Activated B cell treated with CpG ODN at 0.5 μM for 24 hours (primary cell): Measurements from ENCODE around the gene SUSD4. TPM values are rescaled to one million over a fixed set of nuclear protein-coding genes. Genes with fewer than 3 reads are reported as not detected.

Experiments
- ATAC-seq: fragments of 200-7000 bp; cut with Tn5 transposase; one replicate; pipeline ENCODE4 v1.10.0; 2021; ENCODE audit warnings: low read depth, mild to moderate bottlenecking, moderate library complexity
- CTCF ChIA-PET: fragments of 350-600 bp; sonication (Branson Sonifier 250); formaldehyde crosslinking; loops from one replicate; lab custom pipeline; 2021; ENCODE audit warnings: antibody characterized with exemption; lab: Charles Lee
- POLR2A ChIA-PET: fragments of 350-600 bp; sonication (Branson Sonifier 250); formaldehyde crosslinking; loops from one replicate; lab custom pipeline; 2021; ENCODE audit warnings: antibody characterized with exemption; lab: Charles Lee
- DNase-seq: peaks from one replicate; pipeline ENCODE4 v3.0.0; 2022
- H3K27ac Mint-ChIP-seq: one replicate; pipeline ENCODE4 v1.8.0; 2020; ENCODE audit warnings: mixed read lengths
- H3K27me3 Mint-ChIP-seq: one replicate; pipeline ENCODE4 v1.8.0; 2021; ENCODE audit warnings: mixed read lengths
- H3K36me3 Mint-ChIP-seq: one replicate; pipeline ENCODE4 v1.8.0; 2021; ENCODE audit warnings: low read depth, mixed read lengths
- H3K4me1 Mint-ChIP-seq: one replicate; pipeline ENCODE4 v1.8.0; 2021; ENCODE audit warnings: mixed read lengths
- H3K4me3 Mint-ChIP-seq: one replicate; pipeline ENCODE4 v1.8.0; 2020; ENCODE audit warnings: mild to moderate bottlenecking, mixed read lengths
- H3K9me3 Mint-ChIP-seq: one replicate; pipeline ENCODE4 v1.8.0; 2020; ENCODE audit warnings: mixed read lengths
- intact Hi-C: fragments of 100-400 bp; cut with micrococcal nuclease; formaldehyde crosslinking; loops from one replicate; pipeline ENCODE4 v1.15.1; 2024
- total RNA-seq: library from RNA; stranded (reverse); gene quantifications from 2 replicates; pipeline ENCODE4 v1.2.3, GENCODE V29; 2022
- TF ChIP-seq, protein P1 (sequence below): fragments of 200-600 bp; IDR thresholded peaks from one replicate; pipeline ENCODE4 v1.8.0; 2022; ENCODE audit warnings: antibody characterized with exemption, mild to moderate bottlenecking

Gene SUSD4
- total RNA-seq, 1 donor from 2014 or later, result not detected

DNA sequence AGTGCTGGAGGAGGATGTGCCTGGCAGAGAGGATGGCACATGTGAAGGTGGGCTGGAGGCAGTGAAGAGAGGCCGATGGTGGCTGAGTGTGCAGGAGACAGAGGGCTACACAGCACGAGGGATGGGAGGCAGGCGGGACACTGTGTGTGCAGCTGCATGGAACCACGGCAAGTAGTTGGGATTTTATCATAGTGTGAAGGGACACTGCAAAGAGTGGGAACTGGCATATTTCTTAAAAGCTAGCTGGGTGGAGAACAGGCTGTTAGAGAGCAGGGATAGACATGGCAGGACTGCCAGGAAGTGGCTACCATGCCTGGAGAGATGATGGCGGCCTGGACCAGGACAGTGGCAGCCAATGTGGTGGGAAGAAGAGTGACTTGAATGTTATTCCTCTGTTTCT lies 118.6 kb downstream of the SUSD4 start:
- Mint-ChIP-seq H3K27ac (no peak overlapping the region), H3K4me3 (no peak overlapping the region), H3K4me1 (no peaks in the 10 kb centered on the region), H3K9me3 (no peaks in the 10 kb centered on the region), H3K36me3 (no peaks in the 10 kb centered on the region), H3K27me3 (peaks cover 26% of the 10 kb centered on the region)
- ATAC-seq, result no peak
- POLR2A ChIA-PET, result no interaction called here
- CTCF ChIA-PET, result no interaction called here
- TF ChIP-seq, protein P1, sequence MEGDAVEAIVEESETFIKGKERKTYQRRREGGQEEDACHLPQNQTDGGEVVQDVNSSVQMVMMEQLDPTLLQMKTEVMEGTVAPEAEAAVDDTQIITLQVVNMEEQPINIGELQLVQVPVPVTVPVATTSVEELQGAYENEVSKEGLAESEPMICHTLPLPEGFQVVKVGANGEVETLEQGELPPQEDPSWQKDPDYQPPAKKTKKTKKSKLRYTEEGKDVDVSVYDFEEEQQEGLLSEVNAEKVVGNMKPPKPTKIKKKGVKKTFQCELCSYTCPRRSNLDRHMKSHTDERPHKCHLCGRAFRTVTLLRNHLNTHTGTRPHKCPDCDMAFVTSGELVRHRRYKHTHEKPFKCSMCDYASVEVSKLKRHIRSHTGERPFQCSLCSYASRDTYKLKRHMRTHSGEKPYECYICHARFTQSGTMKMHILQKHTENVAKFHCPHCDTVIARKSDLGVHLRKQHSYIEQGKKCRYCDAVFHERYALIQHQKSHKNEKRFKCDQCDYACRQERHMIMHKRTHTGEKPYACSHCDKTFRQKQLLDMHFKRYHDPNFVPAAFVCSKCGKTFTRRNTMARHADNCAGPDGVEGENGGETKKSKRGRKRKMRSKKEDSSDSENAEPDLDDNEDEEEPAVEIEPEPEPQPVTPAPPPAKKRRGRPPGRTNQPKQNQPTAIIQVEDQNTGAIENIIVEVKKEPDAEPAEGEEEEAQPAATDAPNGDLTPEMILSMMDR, result no peak
- intact Hi-C loops, result no loop called here
- DNase-seq, result no peak

- Mint-ChIP-seq H3K36me3 (no peaks in the 10 kb centered on the region), H3K4me1 (no peaks in the 10 kb centered on the region), H3K4me3 (no peak overlapping the region), H3K9me3 (no peaks in the 10 kb centered on the region), H3K27ac (no peak overlapping the region), H3K27me3 (peaks cover 26% of the 10 kb centered on the region)
- ChIA-PET POLR2A (no interaction called here), CTCF (no interaction called here)
- no peak for DNase-seq
- TF ChIP-seq, protein P1, result no peak
- ATAC-seq, result no peak
- intact Hi-C loops, result no loop called here
These were observed 119.4 kb downstream of the SUSD4 start for GRCh38 chr1:223244366-223245103.

DNA sequence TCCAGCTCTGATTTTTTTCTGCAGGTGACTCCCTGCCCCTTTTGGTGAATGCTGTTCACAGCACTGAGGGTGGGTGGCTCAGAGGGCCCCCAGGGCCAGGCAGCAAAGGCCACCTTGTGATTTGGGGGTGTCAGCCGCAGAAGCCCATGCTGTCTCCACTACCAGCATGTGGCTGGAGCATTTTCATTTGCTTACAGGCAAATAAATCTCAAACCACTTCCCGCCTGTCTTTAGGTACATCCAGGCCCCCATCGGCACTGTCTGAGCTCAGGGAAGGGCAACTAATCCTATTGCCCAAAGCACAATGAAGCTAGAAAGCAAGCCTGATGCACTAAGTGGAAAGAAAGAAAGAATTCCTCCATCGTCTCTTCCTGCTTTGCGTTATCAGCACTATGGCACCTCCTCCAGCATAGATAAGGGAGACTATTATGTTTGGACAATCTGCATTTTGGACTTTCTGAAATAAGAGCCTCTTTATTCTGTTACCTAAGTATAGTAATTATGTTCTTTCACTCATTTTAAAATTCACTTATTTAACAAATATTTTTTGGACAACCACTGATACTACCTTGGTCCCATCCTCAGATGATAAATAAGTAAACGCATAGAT lies 120.4 kb downstream of the SUSD4 start:
- DNase-seq, result no peak
- Mint-ChIP-seq H3K9me3 (no peaks in the 10 kb centered on the region), H3K4me1 (no peaks in the 10 kb centered on the region), H3K4me3 (no peak overlapping the region), H3K27me3 (peaks cover 26% of the 10 kb centered on the region), H3K27ac (no peak overlapping the region), H3K36me3 (no peaks in the 10 kb centered on the region)
- ChIA-PET CTCF (no interaction called here), POLR2A (no interaction called here)
- intact Hi-C loops, result no loop called here
- TF ChIP-seq, protein P1, result no peak
- no peak for ATAC-seq

DNA sequence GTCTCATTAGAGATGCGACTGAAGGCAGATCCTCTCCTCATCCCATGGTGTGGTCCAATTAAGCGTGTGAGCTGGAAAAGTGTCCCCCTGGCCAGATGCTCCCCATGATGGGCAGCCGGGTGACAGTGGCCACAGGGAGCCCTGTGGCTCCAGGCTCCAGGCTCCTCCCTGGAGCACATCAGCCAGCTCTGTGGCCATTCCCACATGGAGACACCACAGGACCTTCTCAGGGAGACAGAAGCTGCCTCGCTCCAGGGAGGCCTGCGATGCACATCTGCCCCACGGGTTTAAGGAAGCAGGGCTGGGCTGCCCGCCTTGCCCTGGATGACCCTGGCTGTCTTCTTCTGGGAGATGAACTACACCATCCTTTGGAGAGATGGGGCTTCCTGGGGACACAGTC lies 121.0 kb downstream of the SUSD4 start:
- ATAC-seq (no peak), DNase-seq (no peak)
- Mint-ChIP-seq H3K36me3 (no peaks in the 10 kb centered on the region), H3K4me1 (no peaks in the 10 kb centered on the region), H3K9me3 (no peaks in the 10 kb centered on the region), H3K4me3 (no peak overlapping the region), H3K27me3 (peaks cover 26% of the 10 kb centered on the region), H3K27ac (no peak overlapping the region)
- TF ChIP-seq, protein P1, result no peak
- intact Hi-C loops, result no loop called here
- CTCF ChIA-PET, result no interaction called here
- POLR2A ChIA-PET, result no interaction called here

GRCh38 chr1:223242382-223242955 lies 121.5 kb downstream of the SUSD4 start:
- Mint-ChIP-seq H3K9me3 (no peaks in the 10 kb centered on the region), H3K27me3 (peaks cover 26% of the 10 kb centered on the region), H3K27ac (no peak overlapping the region), H3K4me3 (no peak overlapping the region), H3K36me3 (no peaks in the 10 kb centered on the region), H3K4me1 (no peaks in the 10 kb centered on the region)
- no peak for ATAC-seq
- ChIA-PET CTCF (no interaction called here), POLR2A (no interaction called here)
- intact Hi-C loops, result no loop called here
- no peak for DNase-seq
- TF ChIP-seq, protein P1, result no peak
